SJSA1 (cell line): Measurements from ENCODE around the gene IL21R. TPM values are rescaled to one million over a fixed set of nuclear protein-coding genes. Genes with fewer than 3 reads are reported as not detected.
"Not testable (repeated sequence)": the region's sequence is repeated elsewhere in the genome, so short reads cannot be mapped to it uniquely, and the experiment has no call there.

Experiments used
- DNase-seq, 2 experiments: peaks; one replicate each; pipeline ENCODE4 v3.0.0-alpha.2; 2015 to 2020; ENCODE audit warnings: low spot score in 2 of 2, low read depth in 1 of 2
- H3K27ac ChIP-seq: fragments of 250-450 bp; sonication (Bioruptor Pico); 2 replicates; pipeline ENCODE4 v1.5.1; 2020; ENCODE audit warnings: mild to moderate bottlenecking, moderate library complexity
- H3K27me3 ChIP-seq: fragments of 250-450 bp; sonication (Bioruptor Pico); replicated peaks from 2 replicates; pipeline ENCODE4 v1.5.1; 2020; ENCODE audit warnings: mild to moderate bottlenecking, moderate library complexity
- H3K36me3 ChIP-seq: fragments of 250-450 bp; sonication (Bioruptor Pico); 2 replicates; pipeline ENCODE4 v1.5.1; 2020; ENCODE audit warnings: mild to moderate bottlenecking
- H3K4me1 ChIP-seq: fragments of 250-450 bp; sonication (Bioruptor Pico); replicated peaks from 2 replicates; pipeline ENCODE4 v1.6.1; 2021; ENCODE audit warnings: mild to moderate bottlenecking
- H3K4me3 ChIP-seq: fragments of 250-450 bp; sonication (Bioruptor Pico); 2 replicates; pipeline ENCODE4 v1.5.1; 2020; ENCODE audit warnings: mild to moderate bottlenecking
- H3K9me3 ChIP-seq: fragments of 250-450 bp; sonication (Bioruptor Pico); replicated peaks from 2 replicates; pipeline ENCODE4 v1.5.1; 2020; ENCODE audit warnings: mild to moderate bottlenecking
- total RNA-seq: library from RNA; depleted of rRNA; stranded (reverse); fragments of >200 nt; shearing (Covaris generic); gene quantifications from 2 replicates; pipeline ENCODE4 v1.2.3, GENCODE V29; 2014

IL21R gene
- total RNA-seq, 1 experiment from 2014 or later: 0.34 TPM

- no peak overlapping the region for H3K27ac ChIP-seq
- H3K27me3 ChIP-seq: no peaks in the 10 kb centered on the region
- H3K36me3 ChIP-seq: no peaks in the 10 kb centered on the region
- H3K9me3 ChIP-seq: no peaks in the 10 kb centered on the region
- peaks cover 24% of the 10 kb centered on the region for H3K4me1 ChIP-seq
- no peak overlapping the region for H3K4me3 ChIP-seq
- no peak for DNase-seq
Observed at GRCh38 chr16:27399969-27400368, 2.0 kb upstream of the IL21R start.

- H3K36me3 ChIP-seq: no peaks in the 10 kb centered on the region
- H3K4me1 ChIP-seq: peaks cover 28% of the 10 kb centered on the region
- peak in 1 of 2 experiments; percentile 70 for DNase-seq
- H3K27ac ChIP-seq: peak overlapping the region; percentile 35; the same call in 1 of the 2 replicates
- no peaks in the 10 kb centered on the region for H3K27me3 ChIP-seq
- H3K4me3 ChIP-seq: no peak overlapping the region
- H3K9me3 ChIP-seq: no peaks in the 10 kb centered on the region
Observed at GRCh38 chr16:27400751-27401620, 988 bp upstream of the IL21R start.

GRCh38 chr16:27402569-27402963, 592 bp downstream of the IL21R start:
- DNase-seq: no peak
- no peaks in the 10 kb centered on the region for H3K9me3 ChIP-seq
- H3K27me3 ChIP-seq: no peaks in the 10 kb centered on the region
- no peak overlapping the region for H3K4me3 ChIP-seq
- no peak overlapping the region for H3K27ac ChIP-seq
- H3K36me3 ChIP-seq: no peaks in the 10 kb centered on the region
- peaks cover 39% of the 10 kb centered on the region for H3K4me1 ChIP-seq

GRCh38 chr16:27402964-27403600, 1.1 kb downstream of the IL21R start:
- no peak overlapping the region for H3K4me3 ChIP-seq
- H3K9me3 ChIP-seq: no peaks in the 10 kb centered on the region
- H3K36me3 ChIP-seq: no peaks in the 10 kb centered on the region
- H3K27ac ChIP-seq: no peak overlapping the region
- no peaks in the 10 kb centered on the region for H3K27me3 ChIP-seq
- H3K4me1 ChIP-seq: peaks cover 44% of the 10 kb centered on the region
- no peak for DNase-seq

DNA sequence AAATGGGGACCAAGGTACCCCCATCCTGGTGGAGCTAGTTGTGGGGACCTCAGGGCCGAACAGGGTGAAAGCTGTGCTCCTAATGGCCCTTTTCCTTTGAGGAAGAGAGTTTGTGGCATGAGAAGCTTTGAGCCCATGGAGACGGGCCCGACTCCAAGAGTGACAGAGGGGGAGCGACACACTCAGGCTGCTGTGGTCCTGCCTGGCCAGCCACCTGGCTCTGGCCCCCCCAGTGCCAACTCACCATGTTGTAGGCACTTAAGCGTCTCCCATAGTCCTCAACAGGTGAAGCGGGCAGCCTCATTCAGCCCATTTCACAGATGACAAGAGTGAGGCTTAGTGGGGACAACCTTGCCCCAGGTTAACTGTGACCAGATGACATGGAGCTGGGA, 1.6 kb downstream of the IL21R start:
- H3K4me1 ChIP-seq: peaks cover 50% of the 10 kb centered on the region
- DNase-seq: no peak
- no peaks in the 10 kb centered on the region for H3K9me3 ChIP-seq
- no peaks in the 10 kb centered on the region for H3K27me3 ChIP-seq
- H3K4me3 ChIP-seq: no peak overlapping the region
- no peak overlapping the region for H3K27ac ChIP-seq
- no peaks in the 10 kb centered on the region for H3K36me3 ChIP-seq

GRCh38 chr16:27404163-27404823, 2.3 kb downstream of the IL21R start:
- H3K27me3 ChIP-seq: no peaks in the 10 kb centered on the region
- no peak overlapping the region for H3K27ac ChIP-seq

GRCh38 chr16:27405546-27406451, 3.8 kb downstream of the IL21R start:
- H3K4me1 ChIP-seq: peaks cover 47% of the 10 kb centered on the region
- H3K36me3 ChIP-seq: no peaks in the 10 kb centered on the region
- no peak for DNase-seq
- no peak overlapping the region for H3K4me3 ChIP-seq
- no peaks in the 10 kb centered on the region for H3K27me3 ChIP-seq
- H3K9me3 ChIP-seq: no peaks in the 10 kb centered on the region
- no peak overlapping the region for H3K27ac ChIP-seq

More at GRCh38 chr16:27404163-27404823, 2.3 kb downstream of the IL21R start:
- peaks cover 52% of the 10 kb centered on the region for H3K4me1 ChIP-seq
- H3K36me3 ChIP-seq: no peaks in the 10 kb centered on the region
- DNase-seq: no peak
- no peak overlapping the region for H3K4me3 ChIP-seq
- no peaks in the 10 kb centered on the region for H3K9me3 ChIP-seq

DNA sequence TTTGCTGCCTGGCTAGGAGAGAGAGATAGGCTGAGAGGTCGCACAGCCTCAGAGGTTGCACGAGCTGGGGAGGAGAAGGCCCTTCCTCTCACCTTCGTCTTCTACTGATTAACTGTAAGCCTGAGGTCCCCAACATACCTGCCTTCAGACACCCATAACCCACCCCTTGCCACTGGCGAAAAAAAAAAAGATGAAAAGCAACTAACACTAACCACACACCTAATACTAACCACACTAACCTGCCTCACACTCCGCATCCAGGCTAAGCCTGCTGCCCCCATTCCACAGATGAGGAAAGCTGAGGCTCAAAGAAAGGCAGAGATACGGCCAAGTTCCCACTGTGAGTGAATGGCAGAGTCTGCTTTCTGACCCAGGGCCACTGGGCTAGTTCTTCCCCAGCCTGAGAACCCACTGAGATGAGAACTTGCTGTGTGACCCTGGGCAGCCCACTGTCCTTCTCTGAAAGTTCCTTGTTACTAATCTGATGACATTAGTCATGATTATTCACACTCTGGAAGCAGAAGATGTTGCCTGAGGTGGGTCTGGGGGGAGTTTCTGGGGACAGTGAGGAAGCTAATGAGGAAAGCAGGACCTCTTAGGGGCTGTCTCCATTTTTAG, 4.6 kb downstream of the IL21R start:
- Histone ChIP-seq H3K4me3 (no peak overlapping the region), H3K4me1 (peaks cover 39% of the 10 kb centered on the region), H3K36me3 (no peaks in the 10 kb centered on the region), H3K27me3 (no peaks in the 10 kb centered on the region), H3K27ac (no peak overlapping the region), H3K9me3 (no peaks in the 10 kb centered on the region)
- DNase-seq: no peak

- 0 out of 2 replicates have a peak overlapping the region, but pooled peaks have one; percentile 62 for H3K27ac ChIP-seq
- H3K4me1 ChIP-seq: peaks cover 34% of the 10 kb centered on the region
- H3K4me3 ChIP-seq: no peak overlapping the region
- no peaks in the 10 kb centered on the region for H3K9me3 ChIP-seq
- no peak for DNase-seq
- H3K27me3 ChIP-seq: no peaks in the 10 kb centered on the region
- no peaks in the 10 kb centered on the region for H3K36me3 ChIP-seq
Observed at GRCh38 chr16:27407133-27407532, 5.2 kb downstream of the IL21R start.

DNA sequence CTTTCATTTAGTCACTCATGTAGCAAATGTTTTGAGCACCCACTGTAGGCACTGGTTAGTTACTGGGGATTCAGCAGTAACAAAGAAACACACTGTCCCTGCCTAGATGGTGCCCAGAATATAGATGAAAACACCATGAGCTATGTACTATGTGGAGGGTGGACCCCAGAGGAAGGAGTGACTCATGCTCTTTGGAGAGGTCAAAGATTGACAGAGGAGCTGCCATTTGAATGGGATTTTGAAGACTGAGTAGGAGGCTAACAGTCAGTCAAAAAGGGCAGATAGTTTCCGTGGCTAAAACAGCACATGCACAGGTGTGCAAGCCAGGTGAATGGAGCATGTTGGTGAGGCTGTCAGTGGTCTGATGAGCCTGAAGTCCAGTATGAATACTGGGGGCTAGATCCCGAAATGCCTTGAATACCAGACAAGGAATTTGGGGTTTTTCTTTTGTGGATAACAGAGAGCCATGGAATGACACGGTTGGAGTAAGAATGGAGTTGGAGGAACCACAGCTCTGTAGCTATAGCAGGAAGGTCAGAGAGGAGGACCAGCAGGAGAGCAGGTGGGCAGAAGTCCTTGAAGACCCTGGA, 6.1 kb downstream of the IL21R start:
- H3K27ac ChIP-seq: no peak overlapping the region
- DNase-seq: peak in 1 of 2 experiments; percentile 20

GRCh38 chr16:27408602-27409031, 6.6 kb downstream of the IL21R start:
- Histone ChIP-seq H3K4me3 (no peak overlapping the region), H3K27me3 (no peaks in the 10 kb centered on the region; the same call in 1 of the 2 replicates), H3K4me1 (peaks cover 27% of the 10 kb centered on the region), H3K36me3 (no peaks in the 10 kb centered on the region), H3K9me3 (no peaks in the 10 kb centered on the region), H3K27ac (no peak overlapping the region)
- no peak for DNase-seq

More for the DNA sequence above, 6.1 kb downstream of the IL21R start:
- no peaks in the 10 kb centered on the region for H3K36me3 ChIP-seq
- H3K27me3 ChIP-seq: no peaks in the 10 kb centered on the region; the same call in 1 of the 2 replicates
- peaks cover 27% of the 10 kb centered on the region for H3K4me1 ChIP-seq
- H3K4me3 ChIP-seq: no peak overlapping the region
- H3K9me3 ChIP-seq: no peaks in the 10 kb centered on the region

GRCh38 chr16:27409958-27410357, 8.0 kb downstream of the IL21R start:
- not testable (repeated sequence) for H3K36me3 ChIP-seq, H3K9me3 ChIP-seq, H3K27me3 ChIP-seq, H3K27ac ChIP-seq, DNase-seq, H3K4me3 ChIP-seq
- peaks cover 27% of the 10 kb centered on the region for H3K4me1 ChIP-seq
